IMR-90 (cell line): Measurements from ENCODE around the gene IFIT3.

ENCODE experiments used
- RAD21 ChIP-seq: IDR thresholded peaks from 2 replicates; pipeline ENCODE4 v1.6.1; 2012; ENCODE audit warnings: low read length, improper control_type of control experiment
- TF ChIP-seq, protein P1 (sequence below): conservative IDR thresholded peaks from 2 replicates; pipeline ENCODE4 v1.5.1; 2012; ENCODE audit warnings: mild to moderate bottlenecking, low read depth, low read length, improper control_type of control experiment
- TF ChIP-seq, protein P2 (sequence below): fragments of 150-350 bp; IDR thresholded peaks from 2 replicates; pipeline ENCODE4 v1.6.1; 2017; ENCODE audit warnings: mild to moderate bottlenecking, antibody characterized with exemption, low read length, low read depth

DNA sequence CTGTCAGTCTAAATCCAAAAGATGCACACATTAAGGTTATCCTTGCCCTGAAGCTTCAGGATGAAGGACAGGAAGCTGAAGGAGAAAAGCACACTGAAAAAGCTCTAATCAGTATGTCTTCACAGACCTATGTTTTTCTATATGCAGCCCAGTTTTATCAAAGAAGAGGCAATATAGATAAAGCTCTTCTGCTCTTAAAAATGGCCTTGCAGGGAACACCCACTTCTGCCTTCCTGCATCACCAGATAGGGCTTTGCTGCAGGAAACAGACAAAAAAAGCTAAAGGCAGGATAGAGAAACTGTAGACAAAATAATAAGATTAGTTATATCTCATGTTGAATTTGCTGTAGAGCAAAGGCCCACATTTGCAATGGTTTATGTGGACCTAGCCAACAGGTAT, 35.1 kb downstream of the IFIT3 start:
- TF ChIP-seq, protein P1, sequence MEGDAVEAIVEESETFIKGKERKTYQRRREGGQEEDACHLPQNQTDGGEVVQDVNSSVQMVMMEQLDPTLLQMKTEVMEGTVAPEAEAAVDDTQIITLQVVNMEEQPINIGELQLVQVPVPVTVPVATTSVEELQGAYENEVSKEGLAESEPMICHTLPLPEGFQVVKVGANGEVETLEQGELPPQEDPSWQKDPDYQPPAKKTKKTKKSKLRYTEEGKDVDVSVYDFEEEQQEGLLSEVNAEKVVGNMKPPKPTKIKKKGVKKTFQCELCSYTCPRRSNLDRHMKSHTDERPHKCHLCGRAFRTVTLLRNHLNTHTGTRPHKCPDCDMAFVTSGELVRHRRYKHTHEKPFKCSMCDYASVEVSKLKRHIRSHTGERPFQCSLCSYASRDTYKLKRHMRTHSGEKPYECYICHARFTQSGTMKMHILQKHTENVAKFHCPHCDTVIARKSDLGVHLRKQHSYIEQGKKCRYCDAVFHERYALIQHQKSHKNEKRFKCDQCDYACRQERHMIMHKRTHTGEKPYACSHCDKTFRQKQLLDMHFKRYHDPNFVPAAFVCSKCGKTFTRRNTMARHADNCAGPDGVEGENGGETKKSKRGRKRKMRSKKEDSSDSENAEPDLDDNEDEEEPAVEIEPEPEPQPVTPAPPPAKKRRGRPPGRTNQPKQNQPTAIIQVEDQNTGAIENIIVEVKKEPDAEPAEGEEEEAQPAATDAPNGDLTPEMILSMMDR = no peak
- no peak for TF ChIP-seq RAD21
- TF ChIP-seq, protein P2, sequence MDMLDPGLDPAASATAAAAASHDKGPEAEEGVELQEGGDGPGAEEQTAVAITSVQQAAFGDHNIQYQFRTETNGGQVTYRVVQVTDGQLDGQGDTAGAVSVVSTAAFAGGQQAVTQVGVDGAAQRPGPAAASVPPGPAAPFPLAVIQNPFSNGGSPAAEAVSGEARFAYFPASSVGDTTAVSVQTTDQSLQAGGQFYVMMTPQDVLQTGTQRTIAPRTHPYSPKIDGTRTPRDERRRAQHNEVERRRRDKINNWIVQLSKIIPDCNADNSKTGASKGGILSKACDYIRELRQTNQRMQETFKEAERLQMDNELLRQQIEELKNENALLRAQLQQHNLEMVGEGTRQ = no peak
